ENCODE measurements around the gene KCNIP2.

Gene KCNIP2

DNA sequence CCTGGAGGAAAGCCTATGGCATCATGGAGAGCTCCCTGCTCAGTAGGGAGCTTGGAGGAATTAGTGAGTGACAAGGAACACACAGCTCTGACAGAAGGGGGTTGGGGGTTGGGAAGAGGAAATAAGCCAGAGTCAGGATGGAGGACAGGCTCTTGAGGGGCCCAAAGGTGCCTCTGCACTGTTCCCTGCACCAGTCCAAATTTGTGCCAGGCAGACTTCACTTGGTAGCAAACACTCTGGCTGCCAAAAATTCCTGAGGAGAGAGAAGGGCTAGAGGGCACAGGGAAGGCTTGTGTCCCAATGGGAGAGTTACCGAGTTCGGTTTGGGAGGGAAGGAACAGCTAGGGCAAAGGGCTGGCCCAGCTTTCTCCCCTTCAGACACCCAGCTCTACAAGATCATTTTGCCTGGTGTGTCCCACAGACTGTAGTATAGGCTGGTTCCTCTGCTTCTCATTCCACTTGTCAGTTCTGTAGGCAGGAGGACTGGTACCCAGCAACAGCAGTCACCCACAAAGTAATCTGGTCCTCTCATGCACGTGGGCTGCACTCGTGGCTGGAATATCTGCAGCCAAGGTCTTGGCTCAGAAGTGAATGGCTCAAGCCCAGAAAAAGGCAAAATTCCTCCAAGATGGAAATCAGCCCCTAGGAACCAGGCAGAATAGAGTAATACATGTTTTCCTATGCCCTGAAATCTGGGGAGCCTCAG, 8.0 kb upstream of the KCNIP2 start:
- DNase-seq (ENCODE audit: low read depth) = no peak

DNA sequence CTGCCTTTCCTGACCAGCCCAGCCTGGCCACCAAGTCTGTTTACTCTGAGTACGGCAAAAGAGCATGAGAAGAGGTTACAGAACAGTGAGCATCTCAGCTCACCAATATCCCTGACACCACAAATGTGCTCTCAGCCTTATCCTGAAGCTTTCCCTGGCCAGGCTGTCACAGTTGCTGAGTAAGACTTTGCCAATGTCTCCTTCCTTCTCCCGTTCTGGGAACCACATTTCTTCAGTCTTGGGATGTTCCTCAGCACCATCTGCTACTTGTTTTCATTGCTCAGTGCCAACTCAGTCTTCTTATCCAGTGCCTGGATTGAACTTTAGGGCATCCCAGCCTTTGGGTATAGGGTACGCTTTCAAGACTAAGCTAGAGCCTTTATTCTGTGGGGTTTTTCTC, 7.1 kb upstream of the KCNIP2 start:
- DNase-seq (ENCODE audit: low read depth) = no peak

DNA sequence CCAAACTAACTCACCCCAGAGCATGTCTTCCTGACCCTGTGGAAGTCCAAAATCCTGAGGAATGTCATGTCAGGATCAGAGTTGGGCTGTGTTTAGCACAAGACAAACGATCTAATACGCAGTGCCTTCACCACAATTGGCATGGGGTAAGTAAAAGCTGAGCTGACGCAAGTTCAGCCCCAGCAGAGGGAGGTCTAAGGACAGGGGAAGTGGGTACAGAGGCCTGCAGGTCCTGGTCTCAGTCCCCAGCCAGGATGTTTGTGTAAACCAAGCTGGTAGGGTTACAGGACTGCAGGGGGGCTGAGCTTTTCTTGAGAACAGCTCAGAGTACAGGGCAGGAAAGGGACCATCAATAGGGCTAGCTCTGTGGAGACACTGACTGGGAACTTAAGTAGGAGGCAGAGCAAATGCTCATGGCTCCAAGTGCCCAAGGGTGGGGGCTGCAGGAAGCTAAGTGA, 5.3 kb upstream of the KCNIP2 start:
- peak; percentile 39 for DNase-seq (ENCODE audit: low read depth)

DNA sequence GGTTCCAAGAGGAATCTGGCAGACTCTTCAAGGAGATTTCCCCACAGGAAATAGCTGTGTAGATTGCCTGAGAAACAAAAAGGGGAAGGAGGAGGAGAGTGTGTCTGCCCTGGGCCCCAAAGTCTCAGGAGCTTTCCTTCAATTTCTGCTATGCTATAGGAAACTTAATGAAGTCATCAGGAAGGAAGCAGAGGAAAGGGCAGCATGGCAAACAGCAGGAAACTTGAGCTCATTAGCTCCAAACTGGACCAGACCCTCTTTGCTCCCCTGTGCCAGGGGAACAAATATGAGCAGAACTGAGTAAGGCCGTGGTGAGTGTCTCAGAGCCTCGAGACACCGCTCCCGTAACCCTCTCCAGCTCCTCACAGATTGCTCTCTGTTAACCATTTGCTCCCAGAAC, 4.8 kb upstream of the KCNIP2 start:
- peak; percentile 31 for DNase-seq (ENCODE audit: low read depth)

DNA sequence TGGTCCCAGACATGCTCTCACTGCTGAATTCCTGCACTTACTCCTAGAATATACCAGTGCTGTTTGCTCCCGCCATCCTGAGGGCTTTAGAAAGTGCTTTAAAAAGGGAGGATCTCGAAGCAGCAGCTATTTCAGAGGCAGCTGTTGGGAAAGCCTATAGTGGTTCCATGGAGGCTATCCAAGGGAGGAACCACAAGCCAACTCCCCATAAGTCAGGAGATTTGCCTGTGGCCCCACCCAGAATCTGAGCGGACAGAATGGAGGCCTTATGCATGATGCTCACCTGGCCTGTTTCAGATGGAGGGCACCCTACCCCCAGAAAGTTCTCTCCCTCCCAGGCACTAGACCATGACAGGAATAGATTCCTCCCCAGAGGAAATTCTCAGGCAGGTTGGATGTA, 2.3 kb upstream of the KCNIP2 start:
- no peak for DNase-seq (ENCODE audit: low read depth)

DNA sequence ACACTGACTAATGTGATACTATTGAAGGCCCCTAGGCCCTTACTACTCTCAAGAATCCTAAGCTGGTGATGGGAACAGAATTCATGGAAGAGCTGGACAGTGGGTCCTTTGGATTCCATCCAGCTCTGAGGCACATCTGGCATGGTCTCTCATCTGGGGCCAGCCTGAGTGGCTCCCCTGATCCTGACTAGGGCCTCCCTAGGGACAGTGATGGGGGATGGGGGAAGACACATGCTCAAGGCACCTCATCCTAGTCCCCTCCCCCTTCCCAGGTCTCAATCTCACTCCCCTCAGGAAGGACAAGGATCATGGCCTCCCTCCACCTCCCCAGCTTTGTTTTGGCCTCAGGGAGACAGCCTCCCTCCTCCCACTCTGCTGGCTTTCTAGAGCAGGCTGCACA, 1.8 kb downstream of the KCNIP2 start:
- DNase-seq (ENCODE audit: low read depth) = no peak

DNA sequence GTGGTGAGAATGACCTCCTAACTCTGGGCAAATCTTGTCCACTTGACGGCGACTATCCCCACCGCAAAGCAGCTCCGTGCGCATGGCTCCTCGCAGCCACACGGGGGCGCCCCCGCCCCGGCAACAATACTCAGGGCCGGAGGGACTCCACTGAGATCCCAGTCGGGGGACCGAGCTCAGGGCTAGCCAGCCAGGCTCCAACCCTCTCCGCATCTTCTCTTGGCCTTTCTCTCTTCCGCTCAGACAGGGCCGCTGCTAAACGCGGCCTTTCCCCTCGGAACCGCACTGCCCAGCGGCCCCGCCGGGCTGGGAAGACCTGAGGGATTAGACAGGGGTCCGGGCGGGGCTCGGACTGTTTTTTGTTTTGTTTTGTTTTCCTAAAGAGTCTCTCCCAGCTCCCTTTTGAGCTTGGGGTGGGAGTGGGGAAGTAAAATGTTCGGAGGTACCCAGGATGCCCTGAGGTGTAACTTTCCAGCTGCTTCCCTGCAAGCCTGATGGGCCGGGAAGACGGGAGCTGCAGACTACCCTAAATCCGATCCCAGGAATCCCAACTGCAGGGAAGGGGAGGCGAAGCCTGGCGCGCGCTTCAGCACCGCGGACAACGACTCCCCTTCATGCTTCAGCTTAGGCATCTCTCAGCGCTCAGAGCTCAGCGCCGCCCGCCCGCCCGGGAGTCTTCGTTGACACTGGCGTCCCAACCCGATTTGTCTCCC, 2.7 kb downstream of the KCNIP2 start:
- peak; percentile 73 for DNase-seq (ENCODE audit: low read depth)

DNA sequence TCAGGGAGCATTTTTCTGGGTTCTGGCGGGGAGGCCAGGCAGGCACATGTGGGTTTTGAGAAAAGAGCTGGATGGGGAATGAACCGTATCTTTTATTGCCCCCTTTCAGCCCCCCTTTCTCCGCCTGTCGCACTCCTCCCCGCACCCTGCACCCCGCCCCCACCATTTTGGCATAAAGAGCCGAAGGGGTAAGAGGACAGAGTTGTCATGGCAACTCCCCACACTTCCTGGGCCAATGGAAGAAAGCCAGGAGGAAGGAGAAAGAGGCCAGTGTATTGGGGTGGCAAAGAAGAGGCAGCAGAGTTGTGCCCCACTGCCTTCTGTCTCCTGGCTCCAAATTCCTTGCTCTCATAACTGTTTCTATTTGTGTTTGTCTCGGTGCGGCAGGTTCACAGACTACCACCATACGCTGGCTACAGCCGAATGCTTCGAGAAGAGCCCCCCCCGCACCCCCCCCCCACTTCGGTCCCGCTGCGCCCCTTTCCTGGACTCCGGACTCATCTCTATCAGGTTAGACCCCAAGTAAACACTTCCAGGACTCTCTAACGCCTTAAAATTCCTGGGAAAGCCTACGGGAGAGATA, 3.4 kb downstream of the KCNIP2 start:
- no peak for DNase-seq (ENCODE audit: low read depth)

DNA sequence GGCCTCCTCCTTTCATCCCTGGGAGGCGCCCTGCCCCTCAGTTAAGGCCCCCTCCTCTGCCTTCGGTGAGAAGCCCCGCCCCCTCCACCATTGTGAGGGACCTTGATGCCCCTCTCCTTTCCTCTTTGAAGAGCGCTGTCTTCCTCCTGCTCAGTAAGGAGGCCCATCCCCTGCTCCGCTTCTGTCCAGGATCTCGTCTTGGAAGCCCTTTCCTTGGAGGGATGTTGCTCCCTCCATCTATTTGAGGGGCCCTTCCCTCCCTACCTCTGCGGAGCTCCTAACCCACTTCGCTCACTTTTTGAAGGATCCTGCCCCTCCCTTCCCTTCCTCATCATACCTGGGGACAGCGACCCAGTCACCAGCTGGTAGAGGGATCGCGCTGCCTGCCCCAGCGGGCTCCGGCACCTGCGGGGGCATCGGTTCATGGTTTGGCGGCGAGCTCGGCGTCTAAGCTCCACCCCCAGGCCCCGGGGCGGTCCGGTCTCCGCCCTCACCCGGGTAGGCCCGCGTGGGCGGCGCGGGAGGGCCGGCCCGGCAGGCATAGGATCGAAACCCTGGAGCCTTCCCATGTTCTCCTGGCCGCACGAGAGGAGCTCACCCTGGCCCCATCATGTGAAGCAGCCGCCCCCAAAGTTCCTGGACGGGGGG, 4.1 kb downstream of the KCNIP2 start:
- no peak for DNase-seq (ENCODE audit: low read depth)

DNA sequence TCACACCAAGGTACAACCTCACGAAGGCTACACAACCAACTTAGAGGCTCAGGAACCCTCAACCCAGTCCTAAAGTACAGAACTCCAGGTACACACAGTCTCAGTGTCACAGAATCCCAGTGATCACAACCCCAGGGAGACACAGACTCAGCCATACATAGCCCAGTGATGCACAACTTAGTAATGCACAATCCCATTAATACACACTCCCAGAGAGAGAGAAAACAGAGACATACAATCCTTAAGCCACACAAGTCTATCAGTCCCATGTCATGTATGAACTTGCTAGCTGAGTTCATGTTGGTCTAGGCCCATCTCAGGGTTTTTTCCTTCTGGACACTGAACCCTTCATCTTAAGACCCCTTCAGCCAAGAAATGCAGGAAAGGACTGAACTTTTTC, 4.6 kb downstream of the KCNIP2 start:
- no peak for DNase-seq (ENCODE audit: low read depth)

DNA sequence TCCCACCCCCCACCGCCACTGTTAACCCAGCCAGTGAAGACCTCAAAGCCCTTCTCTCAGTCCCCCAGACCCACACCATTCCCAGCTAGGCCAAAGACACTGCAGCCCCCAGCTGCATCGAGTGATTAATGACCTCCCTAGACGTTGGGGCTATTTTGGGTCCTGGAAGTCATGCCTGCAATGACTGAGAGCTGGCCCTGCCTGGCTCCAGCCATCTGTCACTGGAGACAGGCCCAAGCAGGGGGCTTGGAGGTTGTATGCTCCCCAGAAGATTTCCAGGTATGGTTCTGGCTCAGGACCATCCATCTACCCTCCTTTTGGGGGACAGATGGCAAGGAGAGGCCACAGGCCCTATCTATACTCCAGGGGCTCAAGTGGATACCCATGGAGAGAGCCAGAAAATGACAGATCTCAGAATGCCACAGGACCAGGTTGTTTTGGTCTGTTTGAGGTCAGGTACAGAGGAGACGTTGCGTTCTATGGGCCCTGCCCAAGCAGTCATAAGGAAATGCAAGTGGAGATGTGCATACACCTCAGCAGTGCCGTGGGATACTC, 5.1 kb downstream of the KCNIP2 start:
- DNase-seq (ENCODE audit: low read depth) = no peak

DNA sequence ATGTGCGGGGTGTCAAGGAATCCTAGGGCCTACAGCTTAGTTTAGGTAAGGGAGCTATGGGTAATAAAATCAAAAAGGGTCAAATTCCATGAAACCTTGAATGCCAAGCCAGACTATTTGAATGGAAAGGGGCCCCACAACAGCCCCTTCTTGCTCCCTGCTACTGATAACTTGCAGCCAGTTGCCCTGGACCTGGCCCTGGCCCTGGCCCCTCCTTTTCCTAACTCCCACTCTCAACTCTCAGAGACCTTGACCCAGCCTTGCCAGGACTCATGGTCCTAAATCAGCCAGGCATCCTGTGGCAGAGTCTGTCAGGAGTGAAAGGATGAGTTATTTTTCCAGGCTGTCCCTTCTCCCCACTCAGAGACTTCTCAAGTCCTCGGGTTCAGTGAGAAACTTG, 5.9 kb downstream of the KCNIP2 start:
- no peak for DNase-seq (ENCODE audit: low read depth)

DNA sequence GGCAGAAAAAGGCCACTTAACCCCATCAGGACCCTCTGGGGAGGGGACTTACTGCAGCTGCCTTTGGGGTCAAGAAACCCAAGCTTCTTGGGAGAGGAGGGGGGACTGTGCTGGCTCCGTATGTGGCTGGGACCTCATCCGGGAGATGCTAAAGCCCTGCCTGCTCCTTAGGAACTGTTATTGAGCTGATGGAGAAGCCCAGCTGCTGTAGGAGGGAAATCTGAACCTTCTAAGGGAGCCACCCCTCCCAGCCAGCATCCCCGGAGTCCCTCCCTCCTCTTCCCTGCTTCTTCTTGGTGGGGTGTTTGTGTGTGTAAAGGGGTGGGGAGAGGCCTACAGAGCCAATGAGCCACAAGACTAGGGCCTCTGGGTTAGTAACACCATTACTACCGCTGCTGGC, 8.2 kb downstream of the KCNIP2 start:
- no peak for DNase-seq (ENCODE audit: low read depth)

DNA sequence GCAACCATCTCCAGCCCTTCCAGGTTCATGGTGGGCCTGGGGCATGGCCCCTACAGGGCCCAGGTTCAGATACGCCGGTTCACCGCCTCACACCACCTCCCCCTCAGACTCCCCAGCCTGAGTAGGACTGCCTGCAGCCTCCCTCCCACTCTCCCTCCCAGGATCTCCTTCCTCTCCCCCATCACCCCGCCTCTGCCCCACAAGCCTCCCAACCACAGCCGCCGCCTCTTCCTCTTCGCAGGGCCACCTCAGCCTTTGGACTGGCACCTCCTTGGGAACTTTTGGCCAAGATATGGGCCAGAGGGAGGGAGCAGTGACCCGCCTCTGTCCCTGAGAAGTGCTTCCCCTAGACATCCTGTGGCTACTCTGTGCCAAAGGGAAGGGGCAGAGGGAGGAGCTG, 9.3 kb downstream of the KCNIP2 start:
- DNase-seq (ENCODE audit: low read depth) = no peak

DNA sequence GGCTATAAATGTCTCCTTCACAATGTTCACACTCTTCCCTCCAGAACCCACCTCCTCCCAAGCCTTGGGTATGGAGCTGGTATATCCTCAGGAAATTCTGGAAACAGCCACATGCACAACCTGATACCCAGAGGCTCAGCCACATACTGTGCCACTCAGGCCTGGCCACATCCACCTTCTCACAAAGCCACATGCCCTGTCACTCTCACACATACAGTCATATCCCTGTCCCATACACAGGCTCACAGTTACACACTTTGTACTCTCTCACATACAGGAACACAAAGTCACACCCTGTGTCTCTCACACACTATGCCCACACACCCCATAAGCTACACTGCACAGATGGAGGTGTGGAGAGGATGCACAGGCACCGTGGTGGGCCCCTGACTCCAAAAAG, 10.1 kb downstream of the KCNIP2 start:
- DNase-seq (ENCODE audit: low read depth) = no peak

DNA sequence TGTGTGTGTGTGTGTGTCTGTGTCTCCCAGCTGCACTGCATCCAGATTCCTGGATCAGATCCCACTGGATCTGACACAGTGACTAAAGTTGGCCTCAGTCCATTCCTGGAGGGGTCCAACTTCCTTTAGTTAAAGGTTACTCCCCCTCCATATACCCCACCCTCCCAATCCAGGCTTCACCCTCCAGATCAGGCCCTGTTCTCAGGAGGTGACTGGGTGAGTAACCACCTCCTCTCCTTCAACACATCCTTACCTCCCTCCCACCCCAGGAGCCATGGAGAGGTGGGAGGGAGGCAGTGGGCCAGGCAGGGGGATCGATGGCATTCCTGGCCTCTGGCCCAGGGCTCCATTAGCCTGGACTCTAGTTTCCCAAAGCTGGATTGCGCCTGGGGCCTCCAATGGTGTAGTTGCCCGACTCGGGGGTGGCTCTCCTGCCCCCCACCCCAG, 11.3 kb downstream of the KCNIP2 start:
- DNase-seq (ENCODE audit: low read depth) = no peak

DNA sequence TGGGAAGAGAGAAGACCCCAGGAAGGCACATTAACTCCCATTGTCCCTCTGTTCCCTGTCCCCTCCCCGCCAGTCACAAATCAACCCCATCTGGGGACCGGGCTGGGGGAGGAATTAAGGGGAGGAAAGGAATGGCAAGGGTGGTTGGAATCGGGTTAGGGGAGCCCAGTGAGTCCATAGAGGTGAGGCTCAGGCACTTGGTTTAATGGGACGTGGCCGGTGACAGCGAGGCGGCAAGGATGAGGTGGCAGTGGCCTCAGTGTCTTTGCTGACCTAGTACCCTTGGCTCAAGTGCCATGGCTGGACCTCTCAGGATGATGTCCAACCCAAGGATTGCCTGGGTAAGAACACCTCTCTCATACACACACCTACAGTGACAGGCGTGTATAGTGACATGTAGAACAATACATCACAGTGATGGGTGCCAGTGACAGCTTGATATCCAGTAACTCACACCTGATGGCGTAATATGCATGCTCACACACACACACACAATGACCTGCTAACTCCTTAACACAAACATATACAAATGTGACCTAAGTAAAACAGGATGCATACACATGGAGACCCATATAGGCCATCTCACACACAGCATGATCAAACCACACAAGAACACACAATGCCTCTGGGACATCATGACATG, 12.3 kb downstream of the KCNIP2 start:
- no peak for DNase-seq (ENCODE audit: low read depth)

DNA sequence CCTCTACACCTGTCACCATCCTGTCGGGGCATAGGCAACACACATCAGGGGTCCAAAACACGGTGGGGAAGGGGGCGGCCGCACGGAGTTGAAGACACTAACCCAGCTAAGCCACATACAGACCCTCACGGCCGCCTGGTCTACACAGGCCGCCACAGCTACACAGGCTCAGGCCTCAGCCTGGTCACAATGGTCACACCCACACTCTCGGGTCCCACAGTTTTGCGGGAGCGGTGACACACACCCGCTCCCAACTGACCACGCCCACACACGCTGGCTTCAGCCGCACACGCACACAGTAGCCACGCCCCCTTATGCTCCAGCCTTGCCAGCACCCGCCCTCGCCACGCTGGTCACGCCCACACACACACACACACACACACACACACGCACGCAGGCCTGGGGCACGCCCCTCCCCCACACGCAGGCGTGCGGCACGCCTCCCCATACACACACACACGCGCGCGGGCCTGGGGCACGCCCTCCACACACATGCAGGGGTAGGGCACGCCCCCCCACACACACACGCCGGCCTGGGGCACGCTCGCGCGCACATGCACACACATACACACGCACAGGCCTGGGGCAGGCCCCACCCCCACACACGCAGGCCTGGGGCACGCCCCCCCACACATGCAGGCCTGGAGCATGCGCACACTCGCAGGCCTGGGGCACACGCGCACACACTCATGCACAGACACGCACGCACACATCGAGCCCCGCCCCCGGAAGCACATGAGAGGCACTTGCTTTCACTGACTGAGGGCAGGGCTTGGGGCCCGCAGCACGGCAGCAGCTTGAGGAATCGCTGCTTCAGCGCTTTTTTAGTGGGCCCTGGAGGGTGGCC, 13.1 kb downstream of the KCNIP2 start:
- peak; percentile 90 for DNase-seq (ENCODE audit: low read depth)

DNA sequence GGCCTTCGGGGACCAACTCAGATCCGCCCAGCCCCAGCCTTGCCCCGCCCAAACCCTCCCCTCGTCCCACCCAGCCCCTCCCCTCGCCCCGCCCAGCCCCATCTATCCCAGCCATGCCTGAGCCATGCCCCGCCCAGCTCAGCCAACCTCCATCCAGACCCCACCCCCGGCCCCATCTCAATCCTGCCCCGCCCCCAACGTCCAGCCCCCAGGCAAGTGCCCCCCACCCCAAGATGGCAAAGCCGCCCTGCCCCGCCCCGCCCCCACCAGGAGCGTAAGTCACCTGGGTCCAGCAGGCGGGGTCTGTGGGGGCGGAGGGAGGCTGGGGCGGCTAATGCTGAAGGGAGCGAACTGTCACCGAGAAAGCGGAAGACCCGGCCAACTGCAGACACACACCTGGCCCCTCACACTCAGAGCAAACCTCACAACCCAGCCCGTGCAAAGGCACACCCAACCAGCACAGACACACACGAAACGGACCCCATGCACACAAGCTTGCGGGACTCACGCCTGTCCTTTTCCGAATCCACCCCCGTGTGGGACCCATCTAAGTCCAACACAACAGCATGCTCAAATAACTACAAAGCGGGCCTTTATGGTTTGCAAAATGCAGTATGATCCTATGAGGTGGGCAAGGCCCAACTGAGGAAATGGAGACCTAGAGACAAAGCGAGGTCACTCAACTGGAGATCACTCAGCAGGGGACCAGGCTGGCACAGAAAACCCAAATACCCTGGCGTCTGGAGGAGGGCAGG, 13.9 kb downstream of the KCNIP2 start:
- DNase-seq (ENCODE audit: low read depth) = no peak

Measured in fibroblast of gingiva (primary cell).